Glomerular visceral epithelial cell (primary cell): Measurements from ENCODE around the gene GUCY1B1.

Experiments
- DNase-seq: peaks from one replicate; pipeline ENCODE4 v3.0.0-alpha.2; 2016; ENCODE audit errors: extremely low spot score

The GUCY1B1 gene

GRCh38 chr4:155758481-155759371, at the start of gene GUCY1B1:
TSS of gene GUCY1B1 (plus strand) at chr4:155759021. CDS start at chr4:155759141, 120 bp downstream.
- DNase-seq: peak; percentile 96

- no peak for DNase-seq
Observed at GRCh38 chr4:155709918-155710317, 48.9 kb upstream of the GUCY1B1 start.

- no peak for DNase-seq
Observed at GRCh38 chr4:155711556-155711955, 47.3 kb upstream of the GUCY1B1 start.

- no peak for DNase-seq
Observed at GRCh38 chr4:155712846-155713245, 46.0 kb upstream of the GUCY1B1 start.

- no peak for DNase-seq
Observed at GRCh38 chr4:155713911-155714310, 44.9 kb upstream of the GUCY1B1 start.

GRCh38 chr4:155722336-155722735, 36.5 kb upstream of the GUCY1B1 start:
- no peak for DNase-seq

GRCh38 chr4:155722816-155723499, 35.9 kb upstream of the GUCY1B1 start:
- DNase-seq: peak; percentile 53

- no peak for DNase-seq
Observed at GRCh38 chr4:155724731-155725130, 34.1 kb upstream of the GUCY1B1 start.

GRCh38 chr4:155734065-155734464, 24.8 kb upstream of the GUCY1B1 start:
- no peak for DNase-seq

GRCh38 chr4:155734951-155735350, 23.9 kb upstream of the GUCY1B1 start:
- no peak for DNase-seq

- no peak for DNase-seq
Observed at GRCh38 chr4:155735496-155735895, 23.3 kb upstream of the GUCY1B1 start.

GRCh38 chr4:155738548-155738947, 20.3 kb upstream of the GUCY1B1 start:
- no peak for DNase-seq

GRCh38 chr4:155741546-155741945, 17.3 kb upstream of the GUCY1B1 start:
- no peak for DNase-seq

- DNase-seq: no peak
Observed at GRCh38 chr4:155742310-155743015, 16.4 kb upstream of the GUCY1B1 start.

GRCh38 chr4:155745984-155746383, 12.8 kb upstream of the GUCY1B1 start:
- peak; percentile 76 for DNase-seq

GRCh38 chr4:155748039-155748438, 10.8 kb upstream of the GUCY1B1 start:
- DNase-seq: no peak

GRCh38 chr4:155749041-155749440, 9.8 kb upstream of the GUCY1B1 start:
- no peak for DNase-seq

- no peak for DNase-seq
Observed at GRCh38 chr4:155751569-155751968, 7.3 kb upstream of the GUCY1B1 start.

GRCh38 chr4:155757745-155758265, 1.0 kb upstream of the GUCY1B1 start:
- DNase-seq: no peak

GRCh38 chr4:155759372-155760252, 791 bp downstream of the GUCY1B1 start:
- DNase-seq: peak; percentile 44

- no peak for DNase-seq
Observed at GRCh38 chr4:155761047-155761446, 2.2 kb downstream of the GUCY1B1 start.
